ENCODE measurements around the gene KSR1.

Gene KSR1

DNA sequence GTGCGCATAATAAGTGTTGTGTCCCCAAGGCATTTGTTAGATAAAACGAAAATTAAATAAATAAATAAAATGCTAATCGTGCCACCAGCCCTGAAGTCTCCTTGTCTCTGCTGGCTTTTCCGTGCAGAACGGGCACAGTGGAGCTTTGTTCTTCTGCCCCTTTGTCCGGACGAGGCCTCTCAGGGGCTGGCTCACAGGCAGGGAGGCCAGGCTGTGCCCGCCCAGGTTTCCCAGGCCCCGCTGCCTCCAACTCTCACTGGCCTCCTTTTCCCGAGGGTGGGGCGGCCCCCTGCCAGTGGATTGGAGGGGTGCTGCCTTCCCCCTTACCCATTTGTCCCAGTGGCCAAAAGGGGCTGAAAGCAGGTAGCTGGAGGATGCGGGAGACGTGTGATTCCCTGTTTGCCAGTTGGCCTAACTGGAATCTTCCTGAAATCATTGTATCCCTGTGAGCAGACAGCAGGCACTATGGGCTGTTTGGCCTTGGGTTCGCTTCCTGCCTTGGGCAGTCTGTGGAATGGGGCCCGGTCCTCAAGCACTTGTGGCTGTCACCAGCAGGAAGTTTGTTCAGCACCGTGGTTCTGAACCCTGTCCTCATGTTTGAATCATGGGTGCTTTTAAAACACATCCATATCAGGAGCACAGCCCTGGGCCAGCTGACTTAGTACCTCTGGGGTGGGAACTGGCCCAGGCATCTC, 64.4 kb downstream of the KSR1 start:
- DNase-seq = no peak

DNA sequence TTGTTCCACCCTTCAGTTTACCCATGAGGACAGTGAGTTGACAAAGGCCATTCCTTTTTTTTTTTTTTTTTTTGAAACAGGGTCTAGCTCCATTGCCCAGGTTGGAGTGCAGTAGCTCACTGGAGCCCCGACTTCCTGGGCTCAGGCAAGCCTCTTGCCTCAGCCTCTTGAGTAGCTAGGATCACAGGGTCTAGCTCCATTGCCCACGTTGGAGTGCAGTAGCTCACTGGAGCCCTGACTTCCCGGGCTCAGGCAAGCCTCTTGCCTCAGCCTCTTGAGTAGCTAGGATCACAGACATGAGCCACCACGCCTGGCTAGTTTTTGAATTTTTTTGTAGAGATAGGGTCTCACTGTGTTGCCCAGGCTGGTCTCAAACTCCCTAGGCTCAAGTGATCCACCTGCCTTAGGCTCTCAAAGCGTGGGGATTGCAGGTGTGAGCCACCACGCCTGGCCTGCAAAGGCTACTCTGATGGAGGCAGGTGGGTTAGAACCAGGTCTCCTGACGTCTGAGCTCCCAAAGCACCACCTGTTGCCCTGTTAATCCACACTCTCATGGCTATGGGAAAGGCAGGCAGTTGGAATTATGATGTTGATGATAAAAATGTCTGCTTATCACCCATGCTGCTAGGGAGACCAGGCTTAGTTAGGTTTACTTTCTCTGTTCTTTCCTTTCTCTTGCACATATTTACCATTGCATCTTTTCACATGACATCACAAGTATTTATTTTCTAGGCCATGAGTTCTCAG, 65.2 kb downstream of the KSR1 start:
- DNase-seq = no peak

DNA sequence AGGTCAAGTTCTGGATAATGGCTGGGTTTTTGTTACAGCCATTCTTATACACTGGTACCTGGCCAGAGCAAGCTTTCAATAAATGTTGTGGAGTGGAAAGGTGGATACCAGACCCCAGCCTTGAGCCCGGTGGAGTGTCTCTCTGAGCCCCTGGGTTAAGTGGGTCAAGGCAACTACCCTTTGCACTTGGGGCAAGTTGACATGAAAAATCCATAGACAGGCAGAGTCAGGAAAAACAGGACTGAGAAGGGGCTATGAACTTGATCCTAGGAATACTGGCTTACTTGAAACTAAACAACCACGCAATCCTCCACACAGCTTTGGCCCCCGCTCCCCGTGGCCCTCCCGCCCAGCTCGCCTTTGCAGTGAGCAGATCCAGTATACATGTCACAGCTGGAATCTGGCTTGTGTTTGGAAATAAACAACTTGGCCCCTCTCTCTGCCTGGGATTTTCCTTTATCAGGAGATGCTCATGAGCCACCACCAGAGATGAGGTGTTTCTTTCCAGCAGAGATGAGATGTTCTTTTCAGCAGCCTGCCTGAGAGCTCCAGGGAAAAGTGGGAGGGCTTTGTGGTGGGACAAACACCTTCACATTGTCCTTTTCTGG, 65.9 kb downstream of the KSR1 start:
- DNase-seq = no peak

DNA sequence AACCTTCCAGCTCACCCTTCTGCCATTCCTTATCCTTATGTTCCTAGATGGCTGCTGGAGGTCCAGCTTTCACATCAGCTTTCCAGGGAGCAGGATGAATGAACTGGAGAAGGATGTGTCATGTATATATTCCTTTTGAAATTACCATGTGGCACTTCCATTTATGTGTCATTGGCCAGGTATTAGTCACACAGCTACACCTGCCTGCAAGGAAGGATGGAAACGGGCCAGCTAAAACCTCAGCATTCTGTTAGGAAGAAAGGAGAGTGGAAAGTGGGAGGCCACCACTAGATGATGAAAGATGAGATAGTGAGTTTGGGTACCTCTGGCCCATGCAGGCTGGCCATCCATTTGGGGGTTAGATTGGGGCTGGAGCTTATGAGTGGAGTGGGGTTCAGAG, 67.5 kb downstream of the KSR1 start:
- no peak for DNase-seq

DNA sequence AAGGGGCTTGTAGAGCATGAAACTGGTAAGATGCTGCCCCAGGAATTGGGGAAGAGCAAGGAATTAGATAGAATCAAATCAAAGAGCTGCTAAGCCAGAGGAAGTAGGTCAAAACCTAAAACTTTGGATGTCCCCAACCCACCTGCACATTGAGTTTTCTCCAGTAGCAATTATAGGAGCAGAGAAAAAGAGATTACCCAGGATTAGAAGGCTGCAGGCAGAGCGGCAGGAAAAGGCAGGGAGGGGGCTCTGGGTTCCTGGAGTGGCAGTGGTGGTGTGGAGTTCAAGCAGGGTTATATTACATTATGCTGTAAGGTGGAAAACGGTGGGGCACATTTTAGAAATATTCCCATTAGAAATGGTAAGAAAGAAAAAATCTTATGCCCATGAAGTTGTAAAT, 68.3 kb downstream of the KSR1 start:
- no peak for DNase-seq

DNA sequence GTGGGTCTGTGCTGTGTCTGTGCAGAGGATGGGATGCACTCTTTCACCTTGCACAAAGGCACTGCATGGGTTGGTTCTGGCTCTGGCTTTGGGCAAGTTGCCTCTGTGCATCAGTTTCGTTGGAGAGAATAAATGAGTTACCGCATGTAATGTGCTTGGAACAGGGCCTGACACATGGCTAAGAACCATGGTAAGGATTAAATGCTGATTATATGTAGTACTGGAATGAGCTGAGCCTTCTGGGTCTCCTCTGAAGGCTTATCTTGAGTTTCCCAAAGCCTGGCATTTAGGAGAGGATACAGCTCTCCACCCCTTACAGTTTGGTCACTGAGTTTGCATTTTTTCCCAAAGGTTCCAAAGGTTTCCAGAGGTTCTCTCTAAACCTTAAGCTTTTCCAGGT, 69.1 kb downstream of the KSR1 start:
- no peak for DNase-seq

DNA sequence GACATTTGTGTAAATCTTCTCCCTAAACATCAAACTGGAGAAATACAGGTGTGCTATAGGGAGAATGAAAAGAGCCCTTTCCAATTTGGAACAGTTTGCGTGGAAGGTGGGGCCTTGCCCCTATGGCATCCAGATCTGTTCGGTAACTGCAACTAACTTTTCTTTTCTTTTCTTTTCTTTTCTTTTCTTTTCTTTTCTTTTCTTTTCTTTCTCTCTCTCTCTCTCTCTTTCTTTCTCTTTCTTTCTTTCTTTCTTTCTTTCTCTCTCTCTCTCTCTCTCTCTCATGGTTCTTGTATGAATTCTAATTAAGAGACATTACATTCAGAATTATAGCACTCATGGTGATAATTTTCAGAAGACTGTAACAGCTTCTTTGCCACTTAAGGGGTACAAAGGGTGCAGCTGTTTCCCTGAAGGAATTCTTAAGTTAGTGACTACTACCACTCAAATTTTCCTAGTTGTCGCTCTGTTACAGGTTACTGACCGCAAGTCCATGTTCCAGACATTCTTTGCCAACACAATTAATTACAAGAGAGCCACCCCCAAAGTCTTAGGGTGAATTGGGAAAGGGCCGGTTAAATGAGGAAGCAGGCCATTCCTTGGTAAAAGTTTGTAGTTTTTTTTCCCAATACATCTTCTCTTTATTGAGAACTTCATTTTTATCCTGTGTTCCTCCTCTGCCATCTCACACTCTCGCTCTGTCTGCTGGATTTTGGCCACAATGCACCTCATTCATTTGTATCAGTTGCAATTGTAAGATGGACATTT, 69.8 kb downstream of the KSR1 start:
- DNase-seq = no peak

DNA sequence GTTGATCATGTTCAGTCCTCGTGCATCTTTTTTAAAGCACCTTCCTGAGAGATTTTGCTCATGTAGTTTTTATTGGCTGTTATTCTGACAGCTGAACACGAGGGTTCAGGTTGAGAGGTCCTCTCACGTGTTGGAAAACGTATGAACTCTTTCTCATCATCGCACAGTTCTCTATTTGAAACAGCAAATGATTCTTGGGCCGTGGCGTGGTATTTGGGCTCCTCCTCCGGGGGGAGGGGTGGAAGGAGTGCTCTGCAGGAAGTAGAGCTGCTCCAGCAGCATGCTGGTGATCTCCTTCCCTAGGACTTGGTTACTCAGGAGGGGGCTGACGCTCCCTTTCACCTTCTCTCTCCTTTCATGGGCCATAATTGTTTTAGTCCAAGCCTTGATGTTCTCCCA, 70.4 kb downstream of the KSR1 start:
- no peak for DNase-seq

DNA sequence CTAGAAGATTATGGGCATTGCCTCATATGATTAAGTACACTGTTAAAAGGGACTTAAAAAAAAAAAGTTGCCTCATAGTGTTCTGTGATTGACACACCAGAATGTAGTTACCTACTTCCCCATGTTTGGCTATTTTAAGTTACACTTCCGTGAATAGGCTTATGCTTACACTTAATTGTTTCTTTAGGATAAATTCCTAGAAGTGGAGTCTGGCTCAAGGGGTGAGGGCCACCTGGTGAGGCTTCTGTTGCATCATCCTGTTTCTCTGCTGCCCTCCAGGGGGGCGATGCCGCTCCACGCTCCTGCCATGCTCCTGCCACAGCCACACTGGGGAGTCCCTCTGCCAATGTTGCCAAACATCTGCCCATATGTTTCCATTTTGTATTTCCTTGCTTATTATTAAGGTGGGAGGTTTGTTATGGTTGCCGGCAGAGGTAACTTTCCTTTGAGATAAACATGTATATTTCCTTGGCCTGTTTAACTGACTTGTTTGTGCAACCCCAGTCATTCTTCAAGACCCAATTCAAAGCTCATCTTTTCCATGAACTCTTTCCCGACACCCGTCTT, 73.1 kb downstream of the KSR1 start:
- DNase-seq = no peak

DNA sequence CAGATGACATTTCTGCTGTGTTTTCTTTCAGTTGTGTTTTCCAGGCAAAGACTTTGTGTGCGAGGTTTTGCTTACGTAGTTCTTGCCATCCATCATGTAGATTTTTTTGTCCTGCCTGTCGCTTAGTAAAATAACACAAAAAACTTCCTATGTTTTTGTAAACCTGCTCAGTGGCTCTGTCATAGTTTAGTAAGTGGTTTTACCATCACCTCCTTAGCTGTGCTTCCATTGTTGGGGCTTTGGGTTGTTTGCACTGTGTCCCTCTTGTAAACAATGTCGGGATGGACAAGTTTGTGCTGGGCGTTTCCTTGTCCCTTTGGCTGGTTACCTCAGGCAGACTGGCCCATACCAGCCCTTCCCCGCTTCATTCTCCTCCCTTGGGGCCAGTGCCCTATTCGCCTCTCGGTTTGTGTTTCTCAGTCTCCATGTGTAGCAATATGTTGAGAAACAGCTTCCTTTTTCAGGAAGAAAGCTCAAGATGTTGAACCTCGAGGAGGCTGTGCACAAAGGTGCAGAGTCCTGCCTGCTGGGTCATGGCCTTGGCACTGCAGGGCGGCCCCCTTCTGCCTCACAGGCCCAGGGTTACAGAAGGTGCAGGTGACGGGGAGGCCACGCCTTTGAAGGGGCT, 74.6 kb downstream of the KSR1 start:
- DNase-seq = no peak

DNA sequence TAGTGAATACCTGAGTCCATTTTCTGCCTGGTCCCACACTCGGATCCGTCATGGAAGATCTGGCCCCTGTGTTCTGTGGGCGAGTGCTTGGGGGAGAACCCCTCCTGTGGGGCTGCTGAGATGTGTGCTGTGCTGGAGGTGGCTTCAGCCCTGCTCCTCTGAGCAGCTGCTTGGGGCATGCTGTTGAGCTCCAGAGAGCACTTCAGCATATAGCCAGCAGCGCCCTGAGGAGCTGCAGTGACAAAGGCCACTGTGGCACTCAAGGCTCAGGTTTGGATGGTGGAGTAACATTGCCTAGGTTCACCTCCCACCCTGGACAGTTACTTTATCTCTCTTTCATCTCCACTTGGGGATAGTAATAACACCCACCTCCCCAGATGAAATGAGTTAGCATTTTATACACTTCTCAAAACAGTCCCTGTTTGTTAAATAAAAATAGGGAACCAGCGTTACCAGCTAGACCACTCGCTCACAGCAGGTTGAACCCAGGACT, 75.3 kb downstream of the KSR1 start:
- no peak for DNase-seq

DNA sequence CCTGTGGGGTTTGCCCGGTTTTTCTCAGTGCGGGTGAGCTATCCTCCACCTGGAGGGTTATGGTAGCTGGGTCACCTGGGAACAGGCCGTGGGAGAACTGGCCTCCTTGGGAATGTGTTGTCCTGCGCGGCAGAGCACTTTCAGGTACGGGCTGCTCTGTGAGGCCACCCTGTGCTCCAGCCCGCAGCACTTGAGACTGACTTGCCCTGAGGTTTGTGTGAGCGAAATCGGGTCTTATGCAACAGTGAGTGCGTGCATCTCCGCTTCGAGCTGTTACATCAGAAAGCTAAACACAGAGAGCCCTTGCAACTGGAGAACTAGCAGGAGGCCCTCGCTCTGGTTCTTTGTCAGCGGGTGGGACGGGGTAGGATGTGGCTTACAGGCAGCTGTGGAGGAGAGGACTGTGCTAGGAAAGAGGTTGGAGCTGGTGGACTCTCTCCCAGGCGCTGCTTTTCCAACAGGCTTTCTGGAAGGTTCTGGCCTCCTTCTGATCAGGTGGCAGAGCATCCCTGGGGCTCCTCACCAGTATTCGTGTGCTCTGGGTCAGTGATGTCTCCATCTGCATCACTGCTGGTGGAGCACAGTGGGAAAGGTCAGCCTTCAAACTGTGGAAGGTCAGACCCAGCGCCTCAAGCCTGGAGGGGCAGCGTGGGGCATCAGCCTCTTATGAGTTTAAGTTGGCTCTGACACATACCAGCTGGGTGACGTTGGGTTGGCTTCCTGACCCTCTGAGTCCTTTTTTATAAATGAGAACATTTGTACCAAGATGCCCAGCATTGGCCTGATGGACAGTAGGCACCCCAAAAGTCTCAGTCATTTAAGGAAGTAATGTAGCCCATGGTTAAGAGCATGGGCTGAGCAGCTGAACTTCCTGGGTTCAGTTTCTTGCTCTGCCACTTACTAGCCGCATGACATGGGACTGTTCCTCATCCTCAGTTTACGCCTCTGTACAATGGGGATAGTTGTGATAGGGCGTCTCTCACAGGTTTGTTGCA, 76.3 kb downstream of the KSR1 start:
- DNase-seq = no peak

DNA sequence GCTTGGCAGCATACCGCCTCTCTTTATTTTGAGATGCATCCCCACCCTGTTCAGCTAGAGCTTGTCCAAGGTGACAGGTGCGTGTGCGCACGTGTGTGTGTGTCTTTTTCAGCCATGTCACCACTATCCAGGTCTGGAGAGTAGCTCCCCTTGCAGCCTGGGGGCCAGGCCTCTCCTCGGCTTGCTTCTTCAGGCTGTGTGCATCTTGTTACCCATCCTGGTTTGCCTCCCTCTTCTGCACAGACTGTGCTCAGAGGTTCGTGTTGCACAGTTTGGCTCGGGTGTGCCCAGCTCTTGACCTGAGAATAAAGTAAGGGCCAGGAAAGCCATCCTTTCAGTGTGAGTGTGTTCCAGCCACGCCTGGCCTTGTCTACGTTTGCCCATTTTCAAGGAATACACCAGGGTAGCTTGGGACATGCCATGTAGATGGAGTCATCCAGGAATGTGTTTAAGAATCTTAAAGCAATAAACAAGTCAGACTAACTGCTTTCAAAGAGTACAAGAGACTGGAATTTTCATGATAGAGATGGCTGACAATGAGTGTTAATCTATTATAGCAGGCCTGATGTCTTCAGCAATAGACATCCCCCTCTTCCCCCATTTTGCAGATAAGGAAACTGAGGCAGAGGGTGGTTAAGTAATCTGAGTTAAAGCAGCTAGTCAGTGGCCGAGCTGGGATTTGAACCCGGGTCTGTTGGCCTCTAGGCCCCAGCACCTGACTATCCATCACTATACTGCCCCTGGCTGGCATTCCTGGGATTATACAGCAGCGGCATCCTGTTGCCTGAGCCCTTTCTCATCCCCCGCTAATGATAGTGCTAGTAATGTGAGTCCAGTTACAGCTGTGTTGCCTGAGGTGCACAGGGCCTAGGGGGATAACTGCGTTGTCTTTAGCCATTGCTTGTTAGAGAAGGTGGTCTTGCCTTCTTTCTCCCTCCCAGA, 77.9 kb downstream of the KSR1 start:
- DNase-seq = no peak

DNA sequence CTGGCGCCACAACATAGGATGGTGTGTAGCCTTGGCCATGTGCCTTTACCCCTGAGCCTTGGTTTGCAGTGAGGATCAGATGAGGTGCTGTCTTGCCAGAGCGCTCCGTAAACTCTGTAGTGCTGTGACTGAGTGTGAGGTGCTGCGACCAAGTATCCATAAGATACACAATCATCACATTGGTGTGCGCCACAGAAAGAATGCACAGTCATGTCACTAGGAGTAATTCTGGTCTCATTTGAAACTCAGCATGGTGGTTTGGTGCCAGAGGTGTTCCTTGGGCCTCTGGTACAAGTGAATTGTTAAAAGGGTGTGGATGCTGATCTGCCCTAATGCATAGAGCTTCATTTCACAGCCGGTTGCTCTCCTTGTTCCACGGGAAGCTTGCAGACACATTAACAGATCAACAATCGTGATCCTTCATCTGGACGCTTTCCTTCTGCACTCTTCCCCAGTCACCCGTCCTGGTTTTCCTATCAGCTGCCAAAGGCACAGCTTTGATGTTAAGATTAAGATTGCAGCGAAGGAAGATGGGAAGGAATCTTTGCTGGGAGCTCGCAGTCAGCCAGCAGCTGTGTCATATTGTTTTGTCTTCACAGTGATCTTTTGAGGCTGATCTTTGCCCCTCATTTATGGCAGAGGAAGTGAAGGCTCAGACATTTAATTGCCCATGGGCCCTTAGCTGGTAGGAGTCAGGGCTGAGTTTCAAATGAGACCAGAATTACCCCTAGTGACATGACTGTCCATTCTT, 79.1 kb downstream of the KSR1 start:
- DNase-seq = no peak

DNA sequence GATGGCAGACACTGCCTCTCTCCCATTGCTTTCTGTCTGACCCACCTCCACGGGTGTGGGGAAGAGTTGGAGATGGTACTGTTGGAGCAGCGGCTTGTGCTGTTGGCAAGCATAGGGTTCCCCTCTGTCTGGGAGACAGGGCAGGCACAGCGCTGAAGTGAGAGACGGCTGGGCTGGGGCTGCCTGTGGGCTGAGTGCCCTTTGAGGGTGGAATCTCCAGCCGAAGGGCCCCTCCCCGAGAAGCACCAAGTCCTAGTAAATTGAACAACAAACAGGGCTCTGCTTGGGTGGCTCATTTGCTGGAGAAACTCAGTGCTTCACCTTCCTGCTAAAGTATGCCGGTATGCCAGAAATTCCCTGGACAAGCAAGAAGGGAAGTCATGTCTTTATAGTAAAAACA, 79.7 kb downstream of the KSR1 start:
- DNase-seq = no peak

DNA sequence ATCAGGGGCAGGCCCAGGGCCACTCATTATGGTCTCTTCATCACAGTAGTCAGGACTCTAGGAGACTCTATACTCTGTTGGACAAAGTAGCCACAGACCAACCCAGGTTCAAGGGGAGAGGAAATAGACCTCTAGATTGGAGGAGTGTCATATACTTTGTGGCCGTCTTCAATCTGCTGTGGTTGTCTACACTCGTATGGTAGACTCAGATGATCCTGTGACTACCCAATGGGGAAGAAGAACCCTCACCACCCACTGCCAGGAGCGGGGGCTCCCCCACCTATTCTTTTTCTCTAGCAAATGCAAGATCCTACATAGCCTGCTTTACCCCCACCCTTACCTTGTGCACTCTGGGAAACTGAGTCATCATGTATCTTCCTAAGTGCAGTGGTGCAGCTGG, 80.5 kb downstream of the KSR1 start:
- DNase-seq = no peak

DNA sequence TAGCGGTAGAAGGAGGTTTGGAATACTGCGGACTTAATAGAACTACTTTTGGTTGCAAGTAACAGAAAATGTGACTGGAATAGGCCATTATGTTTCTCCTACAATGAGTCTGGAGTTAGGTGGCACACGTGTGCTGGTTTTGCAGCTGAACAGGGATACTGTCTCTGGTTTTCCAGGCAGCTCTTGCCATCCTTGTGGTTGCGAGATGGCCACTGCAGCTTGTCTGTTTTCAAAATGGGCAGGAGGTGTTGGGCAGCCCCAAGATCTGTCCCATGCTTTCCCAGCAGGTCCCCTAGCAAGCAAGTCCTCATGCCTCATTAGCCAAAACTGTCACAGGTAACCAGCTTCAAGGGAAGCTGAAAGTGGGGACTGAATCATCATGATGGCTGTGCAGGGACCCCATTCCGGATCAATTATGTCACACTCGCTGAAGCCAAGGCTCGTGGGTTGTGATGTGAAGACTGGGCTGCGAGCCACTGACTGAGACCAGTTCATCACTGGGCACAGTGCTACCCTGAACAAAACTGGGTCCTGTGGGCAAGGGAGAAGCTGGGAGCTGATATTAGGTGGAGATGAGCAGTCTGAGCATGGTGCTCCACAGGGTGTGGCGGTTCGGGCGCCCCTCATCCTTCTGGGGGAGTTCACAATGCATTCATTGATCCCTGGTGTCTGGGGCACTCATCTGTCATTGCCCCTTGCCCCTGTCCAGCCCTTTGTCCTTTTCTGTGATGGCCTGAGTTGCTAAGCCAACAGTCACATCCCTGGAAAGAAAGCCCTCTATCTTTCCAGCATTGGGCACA, 82.1 kb downstream of the KSR1 start:
- DNase-seq = no peak

DNA sequence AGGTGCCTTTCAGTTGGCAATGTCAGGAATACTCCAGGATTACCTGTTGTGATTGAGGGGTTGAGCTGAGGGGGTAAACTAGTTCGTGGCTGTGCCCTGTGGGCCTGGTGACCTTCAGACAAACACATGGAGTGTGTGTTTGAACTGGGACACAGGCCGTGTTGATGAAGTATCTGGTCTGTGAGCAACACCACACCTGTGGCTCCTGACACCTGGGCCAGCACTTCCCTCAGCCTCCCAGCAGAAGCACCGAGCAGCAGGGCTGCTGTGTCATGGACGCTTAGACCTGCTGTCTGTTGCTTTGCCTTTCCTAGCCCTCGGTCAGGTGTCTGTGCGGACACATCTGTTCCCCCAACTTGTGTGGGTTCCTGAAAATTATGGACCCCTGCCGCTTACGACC, 82.9 kb downstream of the KSR1 start:
- no peak for DNase-seq
